Adrenal gland (tissue), 12 donors: ENCODE data around the gene ACTL6B. TPM values are rescaled to one million over a fixed set of nuclear protein-coding genes. Genes with fewer than 3 reads are reported as not detected.

Experiments used
- DNase-seq, 7 donors: peaks; one replicate each; pipeline ENCODE4 v3.0.0-alpha.2; 2019 to 2020
- H3K27ac ChIP-seq, 5 donors: fragments of 200-600 bp; sonication (generic) in 4 of 5; 1 replicate in 3 of 5; 2 replicates in 2 of 5; pipeline versions ENCODE4 v1.5.1 to v1.8.0; 2016 to 2020; ENCODE audit warnings: mild to moderate bottlenecking in 1 of 5
- H3K27me3 ChIP-seq: fragments of 200-600 bp; 2 replicates; pipeline ENCODE4 v1.8.0; 2021
- H3K36me3 ChIP-seq, 2 donors: fragments of 200-600 bp; replicated peaks in 1 of 2; 1 replicate in 1 of 2; 2 replicates in 1 of 2; pipeline versions ENCODE4 v1.5.1 to v1.8.0; 2018 to 2022
- H3K4me1 ChIP-seq, 2 donors: fragments of 200-600 bp; replicated peaks in 1 of 2; 1 replicate in 1 of 2; 2 replicates in 1 of 2; pipeline versions ENCODE4 v1.5.1 to v1.8.0; 2018 to 2021
- H3K4me3 ChIP-seq, 4 donors: fragments of 200-600 bp; sonication (generic) in 3 of 4; one replicate each; pipeline ENCODE4 v1.5.1; 2016 to 2018
- H3K9me3 ChIP-seq, 3 donors: fragments of 200-600 bp; sonication (generic) in 1 of 3; replicated peaks in 1 of 3; 1 replicate in 2 of 3; 2 replicates in 1 of 3; pipeline versions ENCODE4 v1.5.1 to v1.8.0; 2016 to 2021
- CTCF ChIP-seq, 6 experiments: fragments of 450-650 bp in 4 of 6; fragments of 200-600 bp in 2 of 6; sonication (generic) in 1 of 6; IDR thresholded peaks; 1 replicate in 5 of 6; 2 replicates in 1 of 6; pipeline versions ENCODE4 v1.5.1 to v1.8.0; 2016 to 2021; ENCODE audit warnings: antibody characterized with exemption in 6 of 6, mild to moderate bottlenecking in 2 of 6, moderate library complexity in 1 of 6
- POLR2A ChIP-seq, 2 donors: fragments of 450-650 bp; IDR thresholded peaks; one replicate each; pipeline ENCODE4 v1.6.1; 2017; ENCODE audit warnings: antibody characterized with exemption in 2 of 2, mild to moderate bottlenecking in 2 of 2, moderate library complexity in 1 of 2
- WGBS, 4 donors: extraction: QIAGEN DNeasy Blood & Tissue Kit in 2 of 4; methylation state at CpG; one replicate each; pipeline versions ENCODE4 v1.1.5 to v1.1.7; 2013 to 2017; 5-methylcytosine and 5-hydroxymethylcytosine counted together
- intact Hi-C, 2 donors: fragments of 100-400 bp; cut with DNase I; formaldehyde crosslinking; loops; one replicate each; pipeline versions ENCODE4 v1.14.1 to v1.15.0; 2022 to 2023
- polyA plus RNA-seq, 3 donors: library from polyadenylated mRNA; stranded (reverse); fragments of 200-250 nt in 2 of 3; fragments of 350-450 nt in 1 of 3; fragmentation: Illumina TruSeq in 1 of 3; extraction: RNeasy Lipid Tissue Mini Kit (QIAGEN cat#74804) in 1 of 3; gene quantifications; one replicate each; pipeline ENCODE4 v1.2.3, GENCODE V29; 2013 to 2014
- total RNA-seq, 9 donors: library from RNA; depleted of rRNA in 4 of 9; stranded (reverse); fragments of >200 nt in 4 of 9; fragments of 120-200 nt in 1 of 9; fragmentation: NEBNext Ultra II Directional in 1 of 9; extraction: Animal tissue kit (Norgen Biotek cat#: 25700) in 1 of 9; gene quantifications; one replicate each; pipeline versions ENCODE4 v1.1.0 to v1.2.4, GENCODE V29; 2013 to 2023
- donor health status: healthy with polysubstance abuse.
- donor health status: Bipolar disorder and iron deficiency.
- donor health status: DM: yes; HTN: yes; CAD: no.
- donor health status: DM: no; HTN: no; CAD: no.
- donor health status: DM: no; HTN: no; CAD: no.
- donor health status: DM: yes; HTN: yes; CAD: no.

Gene ACTL6B
- total and polyA plus RNA-seq, 12 donors = 0.64 to 5.1 (median 2.4) TPM; not detected in 5

DNA sequence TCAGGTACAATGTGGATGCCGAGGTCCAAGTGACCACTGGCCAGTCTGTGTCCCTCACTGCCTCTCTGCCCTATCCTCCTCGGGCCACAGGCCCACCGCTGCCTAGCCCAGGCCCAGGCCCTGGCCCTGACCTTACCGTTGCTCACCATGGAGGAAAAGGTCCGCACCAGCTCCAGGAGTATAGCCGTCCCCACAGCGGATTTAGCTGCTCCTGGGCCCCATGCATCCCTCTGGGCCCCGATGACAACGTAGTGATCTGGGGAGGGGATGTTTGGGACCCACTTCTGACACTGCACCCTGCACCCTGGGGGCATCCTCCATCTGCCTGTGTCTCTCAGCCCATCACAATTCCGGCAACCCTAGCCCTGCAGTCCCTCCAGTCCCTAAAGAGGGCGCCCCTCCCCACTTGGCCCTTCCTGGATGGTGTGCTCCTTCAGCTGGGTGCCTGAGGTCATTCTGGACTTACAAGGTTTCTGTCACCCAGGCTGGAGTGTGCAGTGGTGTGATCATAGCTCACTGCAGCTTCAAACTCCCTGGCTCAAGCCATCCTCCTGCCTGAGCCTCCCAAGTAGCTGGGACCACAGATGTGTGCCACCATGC is 27.0 kb downstream of the ACTL6B start:
- Histone ChIP-seq H3K4me1 (peaks cover 12 to 15% of the 10 kb centered on the region in 2 donors), H3K36me3 (no peaks in the 10 kb centered on the region), H3K9me3 (no peaks in the 10 kb centered on the region), H3K27ac (no peak overlapping the region), H3K27me3 (no peaks in the 10 kb centered on the region), H3K4me3 (no peak overlapping the region)
- 85 to 90% (median 88%) methylated on average over 5 to 11 of the region's 11 CpGs for WGBS, 4 donors
- intact Hi-C loops = loop anchor here in 1 of 2 donors (5.0 kb wide), 1 partner anchor 43 kb away; the partner anchor contains the start of gene GNB2
- DNase-seq = peak in 5 of 7 donors; percentile 33 to 56 (median 50)
- TF ChIP-seq CTCF (IDR thresholded peaks at IDR 0.05) (peak in 3 of 6 experiments; percentile 16 to 32 (median 24)), POLR2A (IDR thresholded peaks at IDR 0.05) (no peak)

- peaks cover 4 to 5% of the 10 kb centered on the region in 2 donors for H3K4me1 ChIP-seq
- WGBS, 4 donors = 70 to 91% (median 86%) methylated on average over 10 to 21 of the region's 21 CpGs
- no peak overlapping the region for H3K4me3 ChIP-seq
- intact Hi-C loops = loop anchor here in 1 of 2 donors (5.0 kb wide), 1 partner anchor 45 kb away; the partner anchor contains the start of gene GNB2
- no peak for DNase-seq
- H3K9me3 ChIP-seq = no peaks in the 10 kb centered on the region
- TF ChIP-seq POLR2A (IDR thresholded peaks at IDR 0.05) (no peak), CTCF (IDR thresholded peaks at IDR 0.05) (no peak)
- H3K36me3 ChIP-seq = no peaks in the 10 kb centered on the region
- H3K27ac ChIP-seq = no peak overlapping the region
- no peaks in the 10 kb centered on the region for H3K27me3 ChIP-seq
Observed at GRCh38 chr7:100627238-100627549, 29.1 kb downstream of the ACTL6B start.

GRCh38 chr7:100626530-100627237 is 29.6 kb downstream of the ACTL6B start:
- no peaks in the 10 kb centered on the region for H3K36me3 ChIP-seq
- peak; percentile 88 to 95 (median 90) for DNase-seq
- H3K9me3 ChIP-seq = no peaks in the 10 kb centered on the region
- peak overlapping the region in 3 of 5 donors; percentile 38 to 56 (median 44) for H3K27ac ChIP-seq
- peaks cover 4 to 5% of the 10 kb centered on the region in 2 donors for H3K4me1 ChIP-seq
- TF ChIP-seq CTCF (IDR thresholded peaks at IDR 0.05) (no peak), POLR2A (IDR thresholded peaks at IDR 0.05) (peak in 1 of 2 donors; percentile 25)
- peak overlapping the region in 1 of 4 donors; percentile 21 for H3K4me3 ChIP-seq
- WGBS, 4 donors = 3 to 7% (median 4%) methylated on average over 17 to 37 of the region's 37 CpGs
- no peaks in the 10 kb centered on the region for H3K27me3 ChIP-seq
- intact Hi-C loops = loop anchor here in 1 of 2 donors (5.0 kb wide), 1 partner anchor 46 kb away; the partner anchor contains the start of gene GNB2

DNA sequence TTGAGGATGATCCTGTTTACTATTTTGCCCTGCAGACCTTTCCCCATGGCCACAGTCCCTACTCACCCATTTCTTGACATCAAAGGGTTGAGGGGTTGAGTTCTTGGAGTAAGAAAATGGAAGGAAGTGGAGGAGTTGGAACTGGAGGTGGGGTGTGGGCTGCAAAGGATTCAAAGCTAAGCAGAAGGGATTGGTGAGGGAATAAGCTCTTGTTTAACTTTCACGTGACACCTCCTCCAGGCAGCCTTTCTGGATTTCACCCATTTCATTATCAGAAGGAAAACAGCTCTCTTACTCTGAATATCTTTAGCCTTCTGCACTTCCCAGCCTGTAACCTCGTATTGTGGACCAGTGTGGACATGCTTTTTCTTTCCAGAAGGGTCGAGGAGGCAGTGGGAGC is 30.2 kb downstream of the ACTL6B start:
- TF ChIP-seq POLR2A (IDR thresholded peaks at IDR 0.05) (no peak), CTCF (IDR thresholded peaks at IDR 0.05) (no peak)
- Histone ChIP-seq H3K4me3 (peak overlapping the region in 1 of 4 donors; percentile 21), H3K27me3 (no peaks in the 10 kb centered on the region), H3K4me1 (peaks cover 5 to 7% of the 10 kb centered on the region in 2 donors), H3K9me3 (no peaks in the 10 kb centered on the region), H3K36me3 (no peaks in the 10 kb centered on the region), H3K27ac (no peak overlapping the region)
- intact Hi-C loops = loop anchor here in 1 of 2 donors (5.0 kb wide), 1 partner anchor 46 kb away; the partner anchor contains the start of gene GNB2
- 9 to 23% (median 19%) methylated on average over 3 of the region's 3 CpGs for WGBS, 4 donors
- no peak for DNase-seq
